NCI-H82 (cell line): ENCODE measurements around the gene STX8.
"Not testable (repeated sequence)": the region's sequence is repeated elsewhere in the genome, so short reads cannot be mapped to it uniquely, and the experiment has no call there.

Experiments
- DNase-seq: peaks from one replicate; lab custom pipeline; 2025; lab: John Stamatoyannopoulos, UW

Gene STX8, protein sequence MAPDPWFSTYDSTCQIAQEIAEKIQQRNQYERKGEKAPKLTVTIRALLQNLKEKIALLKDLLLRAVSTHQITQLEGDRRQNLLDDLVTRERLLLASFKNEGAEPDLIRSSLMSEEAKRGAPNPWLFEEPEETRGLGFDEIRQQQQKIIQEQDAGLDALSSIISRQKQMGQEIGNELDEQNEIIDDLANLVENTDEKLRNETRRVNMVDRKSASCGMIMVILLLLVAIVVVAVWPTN

DNA sequence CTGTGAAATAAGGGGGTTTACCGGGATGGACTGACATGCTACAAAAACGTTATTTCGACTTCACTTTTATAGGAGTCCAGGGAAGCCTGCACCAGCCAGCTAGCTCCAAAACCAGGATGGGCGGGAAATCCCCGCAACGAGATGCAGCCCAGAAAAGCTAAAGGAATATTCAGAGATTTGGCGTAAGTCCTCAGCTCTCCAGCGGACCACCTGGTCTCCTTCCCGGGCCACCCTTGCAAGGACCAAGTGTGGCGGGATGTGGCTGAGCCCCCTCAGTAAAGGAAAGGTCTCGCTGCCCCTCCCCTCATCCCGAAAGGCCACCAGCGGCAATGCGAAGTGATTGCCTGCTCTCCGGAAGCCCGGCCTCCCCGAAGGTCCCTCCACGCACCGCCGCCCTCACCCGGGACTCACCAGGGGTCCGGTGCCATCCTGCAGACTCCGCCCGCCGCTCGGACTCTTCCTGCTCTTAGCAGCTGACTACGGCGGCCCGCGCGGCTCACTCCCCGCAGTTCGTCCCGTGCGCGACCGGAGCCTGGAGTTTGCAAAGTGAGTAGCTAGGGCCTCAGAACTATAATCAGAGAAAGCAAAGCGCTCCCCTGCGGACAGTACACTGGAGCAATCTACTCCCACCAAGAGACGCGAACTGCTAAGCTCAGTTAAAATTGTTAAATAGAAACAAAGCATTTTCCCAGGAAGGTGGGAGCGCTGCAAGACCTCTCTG lies at the start of gene STX8:
Gene STX8 (minus strand): TSS at position 440 of the 721 bp plus-strand sequence. CDS start 12 bp downstream, at position 428.
- peak; percentile 84 for DNase-seq

DNA sequence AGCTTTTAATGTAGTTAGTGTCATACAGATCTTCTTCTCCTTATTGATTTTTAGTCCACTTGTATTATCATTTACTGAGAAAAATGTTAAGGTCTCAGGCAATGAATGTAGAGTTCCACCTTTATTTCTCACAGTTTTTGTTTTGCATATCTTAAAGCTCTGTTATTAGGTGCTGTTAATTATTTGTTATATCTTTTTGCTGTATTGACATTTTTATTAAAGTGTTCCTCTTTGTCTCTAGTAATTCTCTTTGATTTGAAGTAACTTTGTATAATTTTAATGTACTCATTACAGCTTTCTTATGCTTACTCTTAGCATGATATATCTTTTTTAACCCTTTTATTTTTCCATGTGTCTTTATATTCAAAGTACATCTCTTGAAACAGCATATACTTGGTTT lies 47.3 kb upstream of the STX8 start:
- DNase-seq, result no peak

DNA sequence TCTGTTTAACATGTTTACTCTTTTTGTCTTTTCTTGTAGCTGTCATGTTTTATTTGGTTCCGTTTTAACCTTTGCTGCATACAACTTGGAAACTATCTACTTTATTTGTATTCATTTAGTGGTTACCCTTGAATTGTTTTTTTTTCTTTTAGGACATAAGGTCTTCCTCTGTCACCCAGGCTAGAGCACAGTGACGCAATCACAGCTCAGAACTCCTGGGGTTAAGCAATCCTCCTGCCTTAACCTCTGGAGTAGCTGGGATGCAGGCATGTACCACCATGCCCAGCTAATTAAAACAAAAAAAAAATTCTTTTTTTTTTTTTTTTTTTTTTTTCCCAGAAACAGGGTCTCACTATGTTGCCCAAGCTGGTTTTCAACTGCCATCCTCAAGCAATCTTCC lies 39.9 kb upstream of the STX8 start:
- no peak for DNase-seq

DNA sequence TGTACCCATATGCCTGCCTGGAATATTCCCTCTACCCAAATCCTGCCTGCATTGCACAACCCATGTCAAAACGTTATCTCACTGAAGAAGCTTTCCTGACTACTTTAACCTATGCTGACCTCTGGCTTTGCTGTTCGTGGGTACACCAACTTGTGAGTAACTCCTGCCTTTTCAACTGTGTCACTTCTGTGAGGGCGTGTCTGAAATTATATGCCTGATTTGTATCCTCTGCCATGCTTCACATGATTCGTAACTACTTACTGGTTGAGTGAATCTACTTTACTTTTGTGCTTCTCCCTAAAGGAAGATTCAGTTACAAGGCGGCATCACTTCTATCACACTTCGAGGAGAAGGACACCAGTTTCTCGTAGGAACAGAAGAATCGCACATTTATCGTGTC lies 36.4 kb upstream of the STX8 start:
- DNase-seq, result no peak

DNA sequence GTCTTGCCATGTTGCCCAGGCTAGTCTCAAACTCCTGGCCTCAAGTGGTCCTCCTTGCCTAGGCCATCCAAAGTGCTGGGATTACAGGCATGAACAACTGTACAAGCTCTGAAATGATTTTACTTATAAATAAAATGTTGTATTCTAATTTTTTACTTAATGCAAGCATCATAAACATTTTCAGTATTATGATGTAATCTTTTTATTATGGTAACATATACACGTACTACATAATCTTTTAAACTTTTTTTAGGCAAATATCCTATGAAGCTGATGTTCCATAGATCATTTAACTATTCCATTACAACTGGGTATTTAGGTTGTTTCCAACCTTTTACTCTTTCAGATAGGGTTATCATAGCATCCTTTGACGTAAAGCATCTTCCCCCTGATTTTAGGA lies 35.9 kb upstream of the STX8 start:
- no peak for DNase-seq

DNA sequence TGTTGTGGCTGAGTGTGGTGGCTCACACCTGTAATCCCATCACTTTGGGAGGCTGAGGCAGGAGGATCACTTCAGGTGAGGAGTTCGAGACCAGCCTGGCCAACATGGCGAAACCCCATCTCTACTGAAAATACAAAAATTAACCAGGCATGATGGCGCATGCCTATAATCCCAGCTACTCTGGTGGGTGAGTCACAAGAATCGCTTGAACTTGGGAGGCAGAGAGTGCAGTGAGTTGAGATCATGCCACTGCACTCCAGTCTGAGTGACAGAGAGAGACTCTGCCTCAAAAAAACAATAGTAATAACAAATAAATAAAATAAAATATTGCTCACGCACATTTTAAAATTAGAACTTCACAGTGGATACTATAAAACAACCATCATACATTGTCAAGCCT lies 31.4 kb upstream of the STX8 start:
- not testable (repeated sequence) for DNase-seq

DNA sequence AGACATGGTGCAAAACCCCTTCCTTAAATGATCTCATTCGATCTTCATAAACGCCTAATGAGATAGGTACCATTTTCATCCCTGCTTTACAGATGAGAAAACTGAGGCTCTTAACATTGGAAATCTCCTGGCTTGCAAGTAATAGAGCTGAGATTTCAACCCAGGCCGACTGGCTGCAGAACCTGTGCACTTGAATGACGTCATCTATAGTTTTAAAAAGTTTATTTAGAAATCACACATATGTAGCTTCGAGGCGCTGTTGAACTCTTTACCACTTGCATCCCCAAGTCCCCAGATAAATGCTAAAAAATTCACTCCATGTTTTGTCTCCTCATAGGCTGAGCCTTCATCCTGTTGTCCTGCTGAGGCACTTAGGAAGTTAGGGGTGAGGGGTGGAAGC lies 30.8 kb upstream of the STX8 start:
- no peak for DNase-seq

DNA sequence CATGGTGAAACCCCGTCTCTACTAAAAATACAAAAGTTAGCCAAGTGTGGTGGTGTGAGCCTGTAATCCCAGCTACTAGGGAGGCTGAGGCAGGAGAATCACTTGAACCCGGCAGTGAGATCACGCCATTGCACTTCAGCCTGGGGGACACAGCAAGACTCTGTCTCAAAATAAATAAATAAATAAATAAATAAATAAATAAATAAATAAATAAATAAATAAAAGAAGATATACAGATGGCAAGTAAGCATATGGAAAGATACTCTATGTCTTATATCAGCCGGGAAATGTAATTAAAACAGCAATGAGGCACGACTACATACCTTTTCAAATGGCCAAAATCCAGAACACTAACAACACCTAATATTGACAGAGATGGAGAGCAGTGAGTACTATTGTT lies 29.0 kb upstream of the STX8 start:
- not testable (repeated sequence) for DNase-seq

DNA sequence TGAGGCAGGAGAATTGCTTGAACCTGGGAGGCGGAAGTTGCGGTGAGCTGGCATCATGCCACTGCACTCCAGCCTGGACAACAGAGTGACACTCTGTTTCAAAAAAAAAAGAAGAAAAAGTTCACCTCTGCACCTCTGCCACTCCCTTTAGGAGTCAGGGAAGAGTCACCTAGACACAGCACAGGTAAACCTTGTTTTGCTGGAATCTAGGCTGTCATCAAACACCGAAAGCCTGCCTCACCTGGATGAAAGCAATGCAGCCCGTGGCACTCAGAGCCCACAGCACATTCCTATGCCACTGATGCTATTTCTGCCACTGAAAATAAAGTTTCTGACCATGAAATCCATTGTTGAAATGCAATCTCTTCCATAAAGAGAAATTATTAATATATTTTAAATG lies 23.0 kb upstream of the STX8 start:
- DNase-seq, result no peak

DNA sequence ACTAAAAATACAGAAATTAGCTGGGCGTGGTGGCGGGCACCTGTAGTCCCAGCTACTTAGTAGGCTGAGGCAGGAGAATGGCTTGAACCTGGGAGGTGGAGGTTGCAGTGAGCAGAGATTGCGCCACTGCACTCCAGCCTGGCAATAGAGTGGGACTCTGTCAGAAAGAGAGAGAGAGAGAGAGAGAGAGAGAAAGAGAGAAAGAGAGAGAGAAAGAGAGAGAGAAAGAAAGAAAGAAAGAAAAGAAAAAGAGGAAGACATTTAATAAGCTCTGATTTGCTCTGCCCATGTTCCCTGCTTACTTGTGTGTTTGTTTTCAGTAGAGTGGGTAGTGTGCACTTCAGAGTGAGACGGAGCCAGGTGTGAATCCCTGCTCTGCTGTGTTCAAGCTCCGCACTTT lies 22.0 kb upstream of the STX8 start:
- not testable (repeated sequence) for DNase-seq

DNA sequence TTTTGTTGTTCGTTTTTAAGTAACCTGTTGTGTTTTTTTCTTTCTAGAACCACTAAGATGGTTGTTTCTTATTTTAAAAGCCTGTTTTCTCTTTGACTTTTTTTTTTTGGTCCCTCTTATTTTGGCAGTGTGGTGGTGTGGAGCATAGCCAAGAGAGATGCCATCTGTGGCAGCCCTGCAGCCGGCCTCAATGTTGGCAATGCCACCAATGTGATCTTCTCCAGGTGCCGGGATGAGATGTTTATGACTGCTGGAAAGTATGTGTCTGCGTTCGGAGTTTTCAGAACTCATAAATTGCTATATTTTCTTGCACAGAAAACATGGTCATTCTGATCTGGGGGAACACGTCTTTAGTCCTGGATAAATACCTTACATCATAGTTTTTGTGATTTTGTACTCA lies 18.4 kb upstream of the STX8 start:
- no peak for DNase-seq

DNA sequence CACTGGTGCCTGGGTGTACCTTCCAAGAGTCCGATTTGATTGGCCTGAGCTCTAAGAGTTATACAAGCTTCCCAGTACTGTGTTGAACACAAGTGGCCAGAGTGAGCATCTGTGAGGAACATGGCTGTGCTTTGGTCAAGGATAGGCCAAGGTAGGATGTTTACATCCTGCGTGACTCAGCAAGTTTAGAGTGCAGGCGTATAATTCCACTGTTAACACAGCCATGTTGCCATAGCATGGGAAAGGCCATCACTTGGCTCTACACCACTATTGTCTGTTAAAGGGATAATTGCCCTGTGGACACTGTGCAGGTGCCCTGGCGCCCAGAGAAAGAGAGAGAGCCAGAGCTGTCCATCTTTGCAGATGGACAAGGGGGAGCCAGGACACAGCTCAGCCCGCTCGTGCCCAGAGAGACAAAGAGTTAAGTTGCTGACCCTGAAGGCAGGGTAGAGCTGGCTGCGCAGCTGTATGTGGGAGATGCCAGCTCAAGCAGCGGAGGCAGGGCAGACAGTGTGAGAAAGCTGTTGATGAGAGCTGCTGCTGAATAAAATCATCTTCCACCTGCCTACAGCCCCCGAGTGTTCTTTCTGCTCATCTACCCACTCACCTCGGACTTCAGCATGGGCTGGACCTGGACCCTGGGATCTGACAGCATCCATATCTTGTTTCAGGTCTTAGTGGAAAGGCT lies 12.5 kb upstream of the STX8 start:
- DNase-seq, result no peak

DNA sequence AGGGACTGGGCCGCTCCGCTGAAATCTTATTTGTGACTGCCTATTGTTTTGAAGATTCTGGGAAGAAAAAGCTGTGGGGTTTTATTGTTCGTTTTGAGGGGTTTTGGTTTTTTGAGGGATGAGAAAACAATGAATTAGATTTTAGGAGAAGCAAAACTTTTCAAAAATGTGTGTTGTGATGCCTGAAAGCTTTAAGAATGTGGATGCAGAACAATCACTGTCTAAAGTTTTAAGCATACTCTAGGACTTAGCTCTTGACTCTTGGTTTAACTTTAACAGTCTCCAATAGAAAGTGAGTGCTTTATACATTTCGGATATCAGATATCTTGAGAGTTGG lies 1.7 kb upstream of the STX8 start:
- DNase-seq, result no peak

DNA sequence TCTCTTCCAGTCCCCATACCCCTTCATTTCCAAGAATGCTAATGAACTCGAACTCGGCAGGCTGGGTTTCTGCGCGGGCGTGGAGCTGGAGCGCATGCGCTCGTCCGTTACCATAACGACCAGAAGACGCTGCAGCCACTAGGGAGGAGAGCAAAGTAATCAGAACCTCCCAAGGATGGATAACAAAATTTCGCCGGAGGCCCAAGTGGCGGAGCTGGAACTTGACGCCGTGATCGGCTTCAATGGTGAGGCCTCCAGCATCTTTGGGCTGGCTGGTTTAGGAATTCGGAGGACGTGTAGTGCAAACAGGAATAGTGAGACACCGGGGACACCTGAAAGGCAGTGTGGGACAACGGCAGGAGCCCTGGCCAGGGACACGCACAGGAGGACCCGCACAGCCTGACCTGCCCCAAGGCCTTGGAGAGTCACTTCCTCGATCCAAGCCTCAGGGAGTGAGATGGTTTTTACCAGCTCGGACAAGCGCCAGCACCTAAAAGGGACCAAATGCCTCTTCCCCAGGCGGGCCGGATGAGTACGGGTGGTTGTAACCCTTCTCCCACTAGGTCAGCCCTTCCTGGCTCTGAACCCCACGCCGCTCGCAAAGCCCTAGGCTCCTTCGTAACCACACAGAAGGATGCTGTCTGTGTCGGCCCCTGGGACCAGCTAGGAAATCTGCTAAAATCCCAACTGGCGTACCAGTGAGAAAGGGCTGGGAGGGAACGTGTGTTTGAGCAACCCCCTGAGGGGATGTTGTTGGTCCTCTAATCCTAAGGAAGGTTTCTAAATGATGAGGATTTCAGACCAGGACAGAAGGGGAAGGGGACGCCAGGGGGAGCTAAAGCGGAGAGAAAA lies 1.1 kb upstream of the STX8 start, which contains the start of gene CFAP52:
Gene CFAP52 (plus strand): TSS at position 122 of the 852 bp plus-strand sequence. CDS start 54 bp downstream, at position 176.
- peak; percentile 84 for DNase-seq

DNA sequence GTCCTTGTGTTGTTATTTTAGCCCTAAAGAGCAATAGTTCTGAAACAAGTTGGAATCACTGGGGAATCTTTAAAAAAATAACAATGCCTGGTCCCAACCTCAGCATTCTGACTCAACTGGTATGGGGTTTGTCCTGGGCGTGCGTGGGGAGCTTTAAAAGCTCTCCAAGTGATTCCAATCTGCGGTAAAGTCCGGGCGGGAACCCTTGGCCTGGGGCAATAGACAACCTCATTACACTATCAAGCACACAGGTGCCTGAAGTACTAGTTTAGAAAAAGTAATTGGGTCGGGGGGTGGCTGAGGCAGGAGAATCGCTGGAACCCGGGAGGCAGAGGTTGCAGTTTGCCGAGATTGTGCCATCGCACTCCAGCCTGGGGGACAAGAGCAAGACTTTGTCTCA lies 4.4 kb downstream of the STX8 start:
- DNase-seq, result no peak

DNA sequence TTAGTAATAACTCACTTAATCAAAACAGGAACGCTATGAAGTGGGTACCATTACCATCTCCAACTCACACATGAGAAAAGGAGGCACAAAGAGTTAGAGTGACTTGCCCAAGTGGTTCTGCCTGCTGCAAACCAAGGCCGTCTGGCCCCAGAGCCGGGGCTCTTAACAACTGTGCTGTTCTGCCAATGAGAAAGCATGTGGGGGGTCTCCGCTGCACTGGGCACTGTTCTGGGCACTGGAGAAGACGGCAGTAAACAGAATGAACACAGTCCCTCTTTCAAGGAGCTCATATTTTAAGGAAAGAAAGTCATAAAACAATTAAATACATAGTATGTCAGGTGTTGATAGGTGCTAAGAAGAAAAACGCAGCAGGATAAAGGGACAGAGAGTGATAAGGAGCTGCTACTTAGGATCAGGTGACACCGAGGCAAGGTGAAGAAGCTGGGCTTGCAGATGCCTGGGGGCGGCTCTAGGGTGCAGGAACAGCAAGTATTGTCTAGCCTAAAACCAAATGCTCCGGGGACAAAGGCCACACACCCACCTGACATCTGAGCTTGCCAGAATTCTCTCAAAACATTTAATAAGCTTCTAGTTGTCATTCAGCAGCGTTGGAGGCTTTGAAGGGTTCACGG lies 6.5 kb downstream of the STX8 start:
- no peak for DNase-seq

DNA sequence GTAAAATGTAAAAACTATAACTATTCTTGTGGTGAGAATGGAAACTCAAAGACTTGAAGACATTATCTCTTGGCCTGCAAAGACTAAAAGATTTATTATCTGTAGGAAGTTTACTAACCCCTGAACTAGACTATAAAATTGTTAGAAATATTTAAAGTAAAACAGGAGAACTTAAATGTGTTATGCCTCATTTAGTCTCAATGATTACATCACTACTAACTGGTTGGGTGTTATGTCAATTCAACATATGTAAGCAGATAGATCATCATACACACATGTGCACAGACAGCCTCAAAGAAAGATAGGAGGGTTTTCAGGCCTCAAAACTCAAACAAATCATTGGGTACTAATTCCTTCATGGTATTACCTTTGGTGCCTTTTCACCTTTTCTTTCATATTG lies 7.6 kb downstream of the STX8 start:
- no peak for DNase-seq

DNA sequence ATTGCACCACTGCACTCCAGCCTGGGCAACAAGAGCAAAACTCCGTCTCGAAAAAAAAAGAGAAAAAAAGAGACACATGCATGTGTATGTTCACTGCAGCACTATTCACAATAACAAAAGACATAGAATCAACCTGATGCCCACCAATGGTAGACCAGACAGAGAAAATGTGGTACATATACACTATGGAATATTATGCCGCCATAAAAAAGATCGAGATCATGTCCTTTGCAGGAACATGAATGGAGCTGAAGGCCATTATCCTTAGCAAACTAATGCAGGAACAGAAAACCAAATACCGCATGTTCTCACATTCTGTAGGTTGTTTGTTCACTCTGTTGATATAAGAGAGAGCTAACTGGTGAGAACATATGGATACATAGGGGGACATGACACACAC lies 8.9 kb downstream of the STX8 start:
- not testable (repeated sequence) for DNase-seq

DNA sequence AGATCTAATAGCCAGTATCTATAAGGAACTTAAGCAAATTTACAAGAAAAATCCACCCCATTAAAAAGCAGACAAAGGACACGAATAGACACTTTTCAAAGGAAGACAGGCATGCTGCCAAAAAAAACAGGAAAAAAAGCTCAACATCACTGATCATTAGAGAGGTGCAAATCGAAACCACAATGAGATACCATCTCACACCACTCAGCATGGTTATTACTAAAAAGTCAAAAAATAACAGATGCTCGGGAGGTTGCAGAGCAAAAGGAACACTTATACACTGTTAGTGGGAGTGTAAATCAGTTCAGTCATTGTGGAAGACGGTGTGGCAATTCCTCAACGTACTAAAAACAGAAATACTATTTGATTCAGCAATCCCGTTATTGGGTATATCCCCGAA lies 9.6 kb downstream of the STX8 start:
- DNase-seq, result no peak

DNA sequence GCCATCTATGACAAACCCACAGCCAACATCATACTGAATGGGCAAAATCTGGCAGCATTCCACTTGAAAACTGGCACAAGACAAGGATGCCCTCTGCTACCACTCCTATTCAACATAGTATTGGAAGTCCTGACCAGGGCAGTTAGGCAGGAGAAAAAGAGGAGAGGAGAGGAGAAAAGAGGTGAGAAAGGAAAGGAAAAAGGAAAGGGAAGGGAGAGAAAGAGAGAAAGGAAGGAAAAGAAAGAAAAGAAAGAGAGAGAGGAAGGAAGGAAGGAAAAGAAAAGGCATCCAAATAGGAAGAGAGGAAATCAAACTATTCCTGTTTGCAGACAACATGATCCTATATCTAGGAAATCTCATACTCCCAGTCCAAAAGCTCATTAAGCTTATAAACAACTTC lies 11.5 kb downstream of the STX8 start:
- DNase-seq, result no peak

DNA sequence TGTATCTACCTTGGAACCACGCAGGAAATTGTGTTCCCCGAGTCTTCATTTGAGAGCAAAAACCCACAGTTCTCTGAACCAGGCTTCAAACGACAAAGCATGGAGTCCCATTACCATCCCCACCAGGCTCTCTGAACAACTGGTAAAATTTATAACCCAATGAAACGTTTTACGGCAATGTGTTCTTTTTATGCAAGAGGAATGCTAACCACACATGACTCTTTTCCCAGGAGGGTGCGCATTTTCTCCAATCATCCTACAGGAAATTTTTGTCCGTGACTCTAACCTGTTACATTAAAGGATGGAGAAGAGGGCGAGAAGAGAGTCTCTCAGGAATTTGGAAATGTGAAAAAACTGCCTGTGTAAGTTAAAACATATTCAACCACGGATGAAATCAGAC lies 17.8 kb downstream of the STX8 start:
- no peak for DNase-seq
